Activated naive CD4-positive, alpha-beta T cell treated with anti-CD3 and anti-CD28 coated beads for 36 hours (primary cell): ENCODE measurements around the gene MMRN2. TPM values are rescaled to one million over a fixed set of nuclear protein-coding genes. Genes with fewer than 3 reads are reported as not detected.
"Not testable (repeated sequence)": the region's sequence is repeated elsewhere in the genome, so short reads cannot be mapped to it uniquely, and the experiment has no call there.

ENCODE experiments used
- CTCF ChIA-PET: fragments of 350-600 bp; sonication (Branson Sonifier 250); formaldehyde crosslinking; loops from one replicate; lab custom pipeline; 2021; ENCODE audit warnings: antibody characterized with exemption; lab: Charles Lee
- DNase-seq: peaks from one replicate; pipeline ENCODE4 v3.0.0-alpha.2; 2020
- H3K27ac Mint-ChIP-seq: one replicate; pipeline ENCODE4 v1.8.0; 2021; ENCODE audit warnings: mild to moderate bottlenecking, mixed read lengths
- H3K27me3 Mint-ChIP-seq: one replicate; pipeline ENCODE4 v1.8.0; 2021; ENCODE audit warnings: low read depth, mixed read lengths
- H3K36me3 Mint-ChIP-seq: one replicate; pipeline ENCODE4 v1.8.0; 2021; ENCODE audit warnings: low read depth, mixed read lengths
- H3K4me1 Mint-ChIP-seq: one replicate; pipeline ENCODE4 v1.8.0; 2021; ENCODE audit warnings: low read depth, mixed read lengths
- H3K4me3 Mint-ChIP-seq: one replicate; pipeline ENCODE4 v1.8.0; 2021; ENCODE audit warnings: mild to moderate bottlenecking, moderate library complexity, mixed read lengths
- H3K9me3 Mint-ChIP-seq: one replicate; pipeline ENCODE4 v1.8.0; 2021; ENCODE audit warnings: mixed read lengths
- intact Hi-C: fragments of 100-400 bp; cut with micrococcal nuclease; formaldehyde crosslinking; loops from one replicate; pipeline ENCODE4 v1.15.1; 2023
- total RNA-seq, 2 experiments: library from RNA; stranded (reverse); gene quantifications; one replicate each; pipeline ENCODE4 v1.2.3, GENCODE V29; 2021

MMRN2 gene
- not detected for total RNA-seq

DNA sequence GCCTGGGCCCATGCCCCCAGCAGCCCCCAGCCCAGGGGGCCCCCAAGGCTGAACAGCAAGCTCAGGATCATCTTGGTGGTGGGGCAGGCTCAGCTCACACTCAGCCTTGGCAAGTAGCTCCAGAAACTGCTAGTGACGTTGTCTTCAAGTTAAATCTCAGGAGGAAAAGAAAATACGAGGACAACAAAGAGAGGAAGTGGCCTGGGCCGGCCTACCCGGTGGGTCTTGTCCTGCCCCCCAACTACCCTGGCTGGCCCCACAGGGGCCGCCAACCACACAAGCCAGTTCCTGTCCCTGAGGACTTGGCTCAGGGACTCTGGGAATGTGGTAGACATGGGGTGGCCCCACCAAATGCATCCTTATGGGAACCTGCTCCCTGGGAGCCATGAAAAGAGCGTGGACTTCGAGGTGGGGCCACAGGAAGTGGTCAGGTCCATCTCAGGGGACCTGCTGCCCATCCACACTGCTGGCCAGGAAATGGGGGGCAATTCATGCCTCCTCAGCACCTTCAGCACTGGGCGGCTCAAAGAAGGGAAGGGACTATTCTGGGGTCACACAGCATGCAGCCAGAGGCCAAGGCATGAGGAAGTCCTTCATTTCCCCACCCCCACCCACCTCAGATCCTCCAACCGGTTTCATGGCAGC, at the start of gene MMRN2:
MMRN2 (minus strand) TSS at position 145 of the 645 bp plus-strand sequence; CDS start at position 71, 74 bp downstream.
- peaks cover under 1% of the 10 kb centered on the region for H3K36me3 Mint-ChIP-seq
- no peak within 1 kb of the TSS for H3K27ac Mint-ChIP-seq
- intact Hi-C loops: no loop called here
- peaks cover 4% of the 10 kb centered on the region for H3K9me3 Mint-ChIP-seq
- DNase-seq: no peak
- H3K27me3 Mint-ChIP-seq: no peaks in the 10 kb centered on the region
- CTCF ChIA-PET: interaction anchor here (1.4 to 1.6 kb wide), 2 partner anchors 9 to 18 kb away, joined by 3 to 8 read pairs; no protein-coding TSS in a partner anchor
- no peak within 1 kb of the TSS for H3K4me3 Mint-ChIP-seq
- peaks cover 5% of the 10 kb centered on the region for H3K4me1 Mint-ChIP-seq

GRCh38 chr10:87007124-87007523, 49.7 kb upstream of the MMRN2 start:
- H3K4me1 Mint-ChIP-seq, H3K9me3 Mint-ChIP-seq, H3K27me3 Mint-ChIP-seq, H3K27ac Mint-ChIP-seq, intact Hi-C loops, H3K36me3 Mint-ChIP-seq, CTCF ChIA-PET, DNase-seq, H3K4me3 Mint-ChIP-seq: not testable (repeated sequence)

DNA sequence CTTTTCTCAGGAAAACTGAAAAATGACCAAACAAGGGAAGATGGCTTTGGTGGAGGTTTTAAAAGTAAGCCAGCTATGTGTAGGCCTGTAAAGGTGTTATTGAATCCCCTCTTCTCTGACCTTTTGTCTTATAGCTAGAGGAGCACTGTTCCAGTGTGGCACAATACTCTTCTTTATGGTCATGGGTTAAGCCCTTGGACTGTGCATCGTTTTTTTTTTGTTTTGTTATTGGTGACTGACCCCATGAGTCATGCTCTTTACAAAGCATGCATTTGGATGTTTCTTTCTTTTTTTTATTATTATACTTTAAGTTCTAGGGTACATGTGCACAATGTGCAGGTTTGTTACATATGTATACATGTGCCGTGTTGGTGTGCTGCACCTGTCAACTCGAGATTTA, 43.1 kb upstream of the MMRN2 start:
- no peak for DNase-seq
- Mint-ChIP-seq H3K9me3 (no peaks in the 10 kb centered on the region), H3K27ac (no peak overlapping the region), H3K4me1 (no peaks in the 10 kb centered on the region), H3K27me3 (no peaks in the 10 kb centered on the region), H3K4me3 (no peak overlapping the region), H3K36me3 (no peaks in the 10 kb centered on the region)
- CTCF ChIA-PET: no interaction called here
- intact Hi-C loops: no loop called here

DNA sequence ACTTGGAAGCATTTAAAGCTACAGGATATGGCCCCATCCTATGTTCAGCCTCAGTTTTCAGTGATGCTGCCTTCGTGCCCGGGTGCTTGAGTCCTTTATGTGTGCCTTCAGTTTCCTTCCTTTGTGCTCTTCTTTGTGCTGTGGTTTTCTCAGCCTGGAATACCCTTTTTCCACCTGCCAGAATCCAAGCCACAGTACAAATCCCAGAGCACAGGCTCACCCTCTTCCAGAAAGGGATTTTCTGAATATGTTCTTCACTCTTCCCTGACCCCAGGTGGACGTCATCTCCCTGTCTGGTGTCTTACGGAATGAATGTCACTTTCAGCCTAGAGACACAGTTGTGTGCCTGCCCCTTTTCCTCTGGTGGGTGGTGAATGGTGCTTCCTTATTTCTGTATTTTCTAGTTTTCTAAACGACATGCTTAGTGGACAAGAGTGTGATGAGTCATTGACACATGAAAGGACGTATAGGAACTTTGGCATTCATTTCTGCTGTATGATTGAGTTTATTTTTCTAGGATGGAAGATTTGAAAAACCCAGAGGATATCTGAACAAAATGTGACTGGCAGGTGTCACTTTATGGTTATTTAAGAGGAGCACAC, 42.5 kb upstream of the MMRN2 start:
- H3K27me3 Mint-ChIP-seq, CTCF ChIA-PET: not testable (repeated sequence)

GRCh38 chr10:86992929-86993328, 35.5 kb upstream of the MMRN2 start:
- H3K4me3 Mint-ChIP-seq: no peak overlapping the region
- H3K9me3 Mint-ChIP-seq: no peaks in the 10 kb centered on the region
- no peaks in the 10 kb centered on the region for H3K36me3 Mint-ChIP-seq
- H3K4me1 Mint-ChIP-seq: no peaks in the 10 kb centered on the region
- CTCF ChIA-PET: no interaction called here
- DNase-seq: no peak
- intact Hi-C loops: no loop called here
- H3K27ac Mint-ChIP-seq: no peak overlapping the region
- H3K27me3 Mint-ChIP-seq: peaks cover 5% of the 10 kb centered on the region

More for the DNA sequence above, 42.5 kb upstream of the MMRN2 start:
- H3K4me3 Mint-ChIP-seq, intact Hi-C loops, DNase-seq, H3K27ac Mint-ChIP-seq, H3K9me3 Mint-ChIP-seq, H3K36me3 Mint-ChIP-seq, H3K4me1 Mint-ChIP-seq: not testable (repeated sequence)

DNA sequence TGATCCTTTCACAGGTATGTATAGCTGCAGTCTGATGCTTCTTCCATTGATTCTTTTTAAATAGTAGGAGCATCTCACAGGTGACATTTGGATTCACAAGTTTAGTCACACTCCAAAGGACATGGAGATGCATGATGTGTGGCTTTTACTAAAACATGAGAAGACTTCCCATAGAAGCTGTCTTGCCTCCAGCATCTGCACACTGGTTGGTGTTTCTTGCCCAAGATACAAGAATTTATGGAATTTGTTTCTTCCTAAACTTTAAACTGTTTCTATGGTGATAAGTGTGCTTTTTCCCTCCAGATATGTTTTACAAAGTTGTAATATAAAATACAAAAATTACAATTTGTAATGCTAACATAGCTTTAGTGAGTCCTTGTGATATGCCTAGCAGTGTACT, 35.0 kb upstream of the MMRN2 start:
- H3K4me1 Mint-ChIP-seq: no peaks in the 10 kb centered on the region
- intact Hi-C loops: no loop called here
- CTCF ChIA-PET: interaction anchor here (1.1 kb wide), 1 partner anchor 53 kb away, joined by 3 read pairs; no protein-coding TSS in a partner anchor

GRCh38 chr10:86991362-86991761, 33.9 kb upstream of the MMRN2 start:
- DNase-seq, H3K27me3 Mint-ChIP-seq, H3K4me1 Mint-ChIP-seq, H3K36me3 Mint-ChIP-seq, intact Hi-C loops, H3K27ac Mint-ChIP-seq, H3K4me3 Mint-ChIP-seq, H3K9me3 Mint-ChIP-seq: not testable (repeated sequence)
- CTCF ChIA-PET: interaction anchor here (1.1 kb wide), 1 partner anchor 51 kb away, joined by 3 read pairs; no protein-coding TSS in a partner anchor

More for the DNA sequence above, 35.0 kb upstream of the MMRN2 start:
- no peak overlapping the region for H3K4me3 Mint-ChIP-seq
- peaks cover 5% of the 10 kb centered on the region for H3K27me3 Mint-ChIP-seq
- H3K9me3 Mint-ChIP-seq: no peaks in the 10 kb centered on the region
- DNase-seq: no peak
- no peak overlapping the region for H3K27ac Mint-ChIP-seq
- no peaks in the 10 kb centered on the region for H3K36me3 Mint-ChIP-seq

GRCh38 chr10:86988520-86988919, 31.1 kb upstream of the MMRN2 start:
- Mint-ChIP-seq H3K27ac (no peak overlapping the region), H3K4me3 (no peak overlapping the region), H3K4me1 (no peaks in the 10 kb centered on the region), H3K9me3 (no peaks in the 10 kb centered on the region), H3K36me3 (no peaks in the 10 kb centered on the region), H3K27me3 (peaks cover 5% of the 10 kb centered on the region)
- CTCF ChIA-PET: no interaction called here
- intact Hi-C loops: no loop called here
- DNase-seq: no peak

DNA sequence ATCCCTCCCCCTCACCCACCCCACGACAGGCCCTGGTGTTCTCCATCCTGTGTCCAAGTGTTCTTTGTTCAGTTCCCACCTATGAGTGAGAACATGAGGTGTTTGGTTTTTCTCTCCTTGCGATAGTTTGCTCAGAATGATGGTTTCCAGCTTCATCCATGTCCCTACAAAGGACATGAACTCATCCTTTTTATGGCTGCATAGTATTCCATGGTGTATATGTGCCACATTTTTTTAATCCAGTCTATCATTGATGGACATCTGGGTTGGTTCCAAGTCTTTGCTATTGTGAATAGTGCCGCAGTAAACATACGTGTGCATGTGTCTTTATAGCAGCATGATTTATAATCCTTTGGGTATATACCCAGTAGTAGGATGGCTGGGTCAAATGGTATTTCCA, 27.1 kb upstream of the MMRN2 start:
- H3K4me1 Mint-ChIP-seq, H3K9me3 Mint-ChIP-seq, DNase-seq, intact Hi-C loops, H3K27me3 Mint-ChIP-seq, H3K4me3 Mint-ChIP-seq, CTCF ChIA-PET, H3K27ac Mint-ChIP-seq, H3K36me3 Mint-ChIP-seq: not testable (repeated sequence)

DNA sequence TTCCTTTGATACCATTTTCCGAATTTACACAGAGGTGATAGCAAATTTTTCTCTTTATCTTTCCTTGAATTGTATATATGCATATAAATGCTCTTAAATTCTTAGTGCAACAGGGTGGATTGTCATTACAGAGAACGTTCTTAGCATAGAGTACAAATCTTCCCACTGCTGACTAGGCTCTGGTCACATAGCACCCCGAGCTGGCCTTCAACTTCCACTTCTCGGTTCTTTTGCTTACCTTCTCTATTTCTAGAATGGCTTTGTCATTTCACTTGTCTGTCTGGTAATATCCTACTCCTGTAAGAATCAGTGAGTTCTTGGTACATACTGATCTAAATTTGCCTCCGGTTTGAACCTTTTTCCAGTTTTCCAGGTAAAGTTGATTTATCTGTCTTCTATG, 24.3 kb upstream of the MMRN2 start:
- Mint-ChIP-seq H3K9me3 (no peaks in the 10 kb centered on the region), H3K36me3 (no peaks in the 10 kb centered on the region), H3K27ac (no peak overlapping the region), H3K4me3 (no peak overlapping the region), H3K4me1 (no peaks in the 10 kb centered on the region), H3K27me3 (no peaks in the 10 kb centered on the region)
- CTCF ChIA-PET: no interaction called here
- no peak for DNase-seq
- intact Hi-C loops: no loop called here

DNA sequence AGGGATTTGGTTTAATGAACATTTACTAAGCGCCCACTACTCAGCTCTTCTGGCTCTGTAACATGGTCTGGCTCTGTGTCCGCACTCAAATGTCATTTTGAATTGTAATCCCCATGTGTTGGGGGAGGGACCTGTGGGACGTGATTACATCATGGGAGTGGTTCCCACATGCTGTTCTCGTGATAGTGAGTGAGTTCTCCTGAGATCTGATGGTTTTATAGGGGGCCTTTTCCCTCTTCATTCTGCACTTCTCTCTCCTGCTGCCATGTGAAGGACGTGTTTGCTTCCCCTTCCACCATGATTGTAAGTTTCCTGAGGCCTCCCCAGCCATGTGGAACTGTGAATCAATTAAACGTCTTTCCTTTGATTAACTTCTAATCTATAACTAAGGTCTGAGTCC, 23.6 kb upstream of the MMRN2 start:
- H3K9me3 Mint-ChIP-seq, DNase-seq, H3K4me3 Mint-ChIP-seq, H3K36me3 Mint-ChIP-seq, H3K27me3 Mint-ChIP-seq, CTCF ChIA-PET, intact Hi-C loops, H3K4me1 Mint-ChIP-seq, H3K27ac Mint-ChIP-seq: not testable (repeated sequence)

DNA sequence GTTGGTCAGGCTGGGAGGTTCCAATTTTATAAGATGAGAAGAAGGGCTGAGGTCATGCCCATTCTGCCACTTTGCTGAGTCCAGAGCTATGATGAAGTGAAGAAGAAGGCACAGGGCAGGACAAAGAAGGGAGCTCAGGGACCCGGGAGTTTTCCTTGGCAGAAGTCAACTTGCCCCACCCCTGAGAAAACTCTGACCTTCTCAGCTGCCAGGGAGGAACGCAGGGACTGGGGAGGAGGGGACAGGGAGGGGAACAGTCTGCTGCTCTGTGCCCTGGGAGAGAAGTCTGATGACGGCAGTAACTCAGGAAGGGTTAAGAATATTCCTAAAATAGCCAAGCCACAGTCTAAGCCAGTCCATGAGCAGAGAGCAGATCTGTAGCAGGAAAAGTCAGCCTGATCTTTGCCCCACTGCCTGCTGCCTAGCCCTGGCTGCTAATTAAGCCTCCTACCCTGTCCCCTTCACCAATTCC, 22.6 kb upstream of the MMRN2 start:
- intact Hi-C loops: no loop called here
- Mint-ChIP-seq H3K36me3 (no peaks in the 10 kb centered on the region), H3K4me3 (no peak overlapping the region), H3K27ac (no peak overlapping the region), H3K4me1 (no peaks in the 10 kb centered on the region), H3K27me3 (no peaks in the 10 kb centered on the region), H3K9me3 (no peaks in the 10 kb centered on the region)
- no peak for DNase-seq
- CTCF ChIA-PET: no interaction called here

GRCh38 chr10:86979296-86979818, 21.9 kb upstream of the MMRN2 start:
- CTCF ChIA-PET: no interaction called here
- H3K27me3 Mint-ChIP-seq: no peaks in the 10 kb centered on the region

More at GRCh38 chr10:86979296-86979818, 21.9 kb upstream of the MMRN2 start:
- H3K36me3 Mint-ChIP-seq: no peaks in the 10 kb centered on the region
- intact Hi-C loops: no loop called here
- DNase-seq: no peak
- no peaks in the 10 kb centered on the region for H3K4me1 Mint-ChIP-seq
- H3K4me3 Mint-ChIP-seq: no peak overlapping the region
- no peak overlapping the region for H3K27ac Mint-ChIP-seq
- H3K9me3 Mint-ChIP-seq: no peaks in the 10 kb centered on the region
